CD1c-positive myeloid dendritic cell (primary cell): ENCODE data around the gene DCUN1D2.
"Not testable (repeated sequence)": the region's sequence is repeated elsewhere in the genome, so short reads cannot be mapped to it uniquely, and the experiment has no call there.

Experiments used
- DNase-seq: peaks from one replicate; pipeline ENCODE4 v3.0.0-alpha.2; 2016; ENCODE audit errors: extremely low spot score

Gene DCUN1D2

GRCh38 chr13:113490496-113491417 is at the start of gene DCUN1D2:
TSS of gene DCUN1D2 (minus strand) at chr13:113490711. CDS start at chr13:113490669, 42 bp downstream.
- peak; percentile 90 for DNase-seq

GRCh38 chr13:113539822-113540221 is 49.3 kb upstream of the DCUN1D2 start:
- DNase-seq: no peak

GRCh38 chr13:113539176-113539575 is 48.7 kb upstream of the DCUN1D2 start:
- DNase-seq: no peak

- DNase-seq: no peak
These were observed 48.2 kb upstream of the DCUN1D2 start for GRCh38 chr13:113538689-113539058.

DNA sequence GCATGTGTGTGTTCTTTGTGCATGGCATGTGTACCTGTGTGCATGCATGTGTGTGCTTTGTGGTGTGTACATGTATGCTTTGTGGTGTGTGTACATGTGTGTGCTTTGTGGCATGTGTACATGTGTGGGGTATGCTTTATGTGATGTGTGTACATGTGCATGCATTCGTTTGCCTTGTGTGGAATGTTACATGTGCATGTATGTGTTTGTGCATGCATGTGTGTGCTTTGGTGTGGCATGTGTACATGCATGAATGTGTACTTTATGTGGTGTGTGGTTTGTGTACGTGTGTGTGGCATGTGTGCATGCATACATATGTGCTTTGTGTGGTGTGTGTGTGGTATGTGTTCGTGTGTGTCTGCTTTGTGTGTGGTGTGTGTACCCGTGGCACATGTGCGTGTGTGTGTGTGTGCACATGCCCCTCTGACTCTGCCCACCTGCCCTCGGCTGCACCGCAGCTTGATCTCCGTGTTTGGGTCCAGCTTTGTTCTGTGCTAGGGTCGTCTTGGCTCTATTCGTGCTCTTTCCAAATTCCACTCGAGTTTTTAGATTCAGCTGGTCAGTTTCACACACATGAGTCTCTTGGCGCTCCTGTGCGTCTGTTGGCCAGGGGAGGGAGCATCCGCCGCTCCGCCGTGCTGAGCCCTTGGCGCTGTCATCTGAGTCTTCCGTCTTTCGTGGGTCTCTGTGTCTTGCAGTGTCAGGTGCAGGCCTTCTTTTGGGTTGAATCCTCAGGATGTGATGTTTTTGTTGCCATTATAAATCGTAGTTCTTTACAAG is 47.6 kb upstream of the DCUN1D2 start:
- DNase-seq: no peak

DNA sequence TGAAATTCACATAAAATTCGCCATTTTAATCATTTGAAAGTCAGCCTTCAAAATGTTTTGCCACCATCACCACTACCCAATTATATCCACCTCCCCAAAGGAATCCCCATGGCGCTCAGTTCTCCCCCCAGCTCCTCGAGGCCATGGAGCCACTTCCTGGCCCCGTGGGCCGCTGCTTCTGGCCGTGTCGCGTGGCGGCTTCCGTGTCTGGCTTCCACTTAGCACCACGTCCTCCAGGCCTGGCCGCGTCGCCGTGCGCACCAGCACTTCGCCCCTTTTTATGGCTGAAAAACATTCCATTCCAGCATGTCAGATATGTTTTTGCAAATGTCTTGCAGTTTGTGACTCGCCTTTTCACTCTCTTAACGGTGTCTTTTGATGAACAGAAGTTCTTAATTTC is 46.7 kb upstream of the DCUN1D2 start:
- no peak for DNase-seq

DNA sequence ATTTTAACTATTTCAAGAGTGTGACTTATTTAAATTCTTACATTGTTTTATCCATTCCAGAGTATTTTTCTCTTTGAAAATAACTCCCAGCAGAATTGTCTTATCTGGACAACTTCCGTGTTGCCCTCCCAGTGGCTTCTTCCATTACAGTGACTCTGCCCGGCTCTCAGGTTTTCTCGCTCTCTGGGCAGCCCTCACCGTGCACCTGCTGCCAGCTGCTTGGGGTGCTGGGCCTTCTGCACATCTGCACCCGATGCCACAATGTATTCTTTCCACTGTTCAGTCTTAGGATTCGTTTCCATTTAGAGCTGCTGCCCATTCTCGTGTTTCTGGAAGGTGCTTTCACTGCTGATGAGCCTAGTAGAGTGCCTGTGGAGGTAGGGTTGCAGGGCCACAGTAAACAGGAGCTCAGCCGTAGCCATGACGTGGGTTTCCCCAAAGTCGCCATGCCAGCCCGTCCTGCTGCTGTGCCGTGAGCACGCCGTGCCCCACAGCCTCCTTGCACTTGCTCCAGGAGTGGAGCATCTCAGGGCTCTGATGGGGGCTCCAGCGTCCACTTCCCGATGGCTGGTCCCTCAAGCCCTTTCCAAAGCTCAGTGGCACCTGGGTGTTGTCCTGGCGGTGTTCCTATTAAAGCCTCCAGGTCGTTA is 46.1 kb upstream of the DCUN1D2 start:
- no peak for DNase-seq

DNA sequence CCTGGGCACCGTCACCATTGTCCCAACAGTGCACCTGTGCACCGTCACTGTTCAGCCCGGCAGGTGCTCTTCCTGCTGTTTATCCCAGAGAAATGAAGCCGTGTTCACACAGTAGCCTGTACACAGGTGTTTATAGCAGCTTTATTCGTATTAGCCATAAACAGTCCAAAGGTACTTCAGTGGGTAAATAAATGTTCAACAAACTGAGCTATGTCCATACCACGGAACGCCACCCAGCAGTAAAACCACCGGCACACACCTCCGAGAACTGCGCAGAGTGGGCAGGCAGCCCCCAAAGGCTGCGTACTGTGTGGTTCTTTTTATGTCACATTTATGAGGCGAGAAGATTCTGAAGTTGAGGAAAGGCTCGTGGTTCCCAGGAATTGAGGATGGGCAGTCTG is 44.9 kb upstream of the DCUN1D2 start:
- DNase-seq: no peak

GRCh38 chr13:113534236-113534860 is 43.8 kb upstream of the DCUN1D2 start:
- DNase-seq: no peak

DNA sequence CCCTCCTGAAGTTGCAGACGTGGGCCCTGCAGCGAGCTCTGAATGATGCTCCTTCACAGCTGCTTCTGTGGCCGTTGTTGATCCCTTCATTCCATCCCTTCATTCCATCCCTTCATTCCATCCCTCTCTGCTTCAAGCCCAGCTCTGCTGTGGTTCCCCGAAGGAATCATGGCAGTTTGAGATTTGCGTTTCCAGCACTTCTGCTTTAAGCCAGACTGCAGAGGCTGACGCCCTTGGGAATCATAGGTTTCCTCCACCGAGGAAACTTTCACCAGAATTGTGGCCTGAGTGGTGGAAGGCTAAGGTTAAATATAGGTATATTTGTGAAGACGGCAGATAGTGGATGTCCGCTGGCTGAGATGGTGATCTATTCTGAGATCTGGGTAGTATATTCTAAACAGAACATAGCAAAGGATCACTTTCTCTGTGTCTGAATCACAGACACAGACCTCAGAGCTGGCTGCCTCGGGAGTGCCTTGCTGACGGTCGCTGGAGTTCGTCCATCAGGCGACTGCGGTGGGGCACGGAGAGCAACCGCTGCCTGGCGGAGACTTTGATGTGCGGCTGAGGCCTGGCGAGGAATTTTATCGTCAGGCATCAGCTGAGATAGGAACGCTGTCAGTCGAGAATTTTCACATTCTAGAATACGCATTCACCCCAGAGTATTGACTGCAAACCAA is 42.8 kb upstream of the DCUN1D2 start:
- no peak for DNase-seq

- DNase-seq: no peak
These were observed 41.8 kb upstream of the DCUN1D2 start for GRCh38 chr13:113532156-113532806.

- DNase-seq: no peak
These were observed 40.7 kb upstream of the DCUN1D2 start for GRCh38 chr13:113531041-113531873.

DNA sequence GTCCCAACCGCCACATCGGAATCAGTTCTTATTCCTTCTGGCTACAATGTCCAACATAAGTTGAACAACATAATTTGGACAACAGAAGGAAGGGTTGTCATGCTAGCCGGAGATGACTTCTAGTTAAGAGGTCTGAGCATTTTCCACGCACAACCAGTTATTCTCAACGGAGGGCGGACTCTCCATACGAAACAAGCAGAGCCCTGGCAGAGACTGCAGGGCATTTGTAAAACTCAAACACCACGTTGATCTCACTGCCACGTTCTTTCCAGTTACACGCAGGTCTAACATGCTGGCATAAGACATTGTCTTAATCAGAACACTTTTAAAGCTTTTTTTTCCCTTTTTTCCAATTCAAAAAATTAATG is 38.3 kb upstream of the DCUN1D2 start:
- no peak for DNase-seq

DNA sequence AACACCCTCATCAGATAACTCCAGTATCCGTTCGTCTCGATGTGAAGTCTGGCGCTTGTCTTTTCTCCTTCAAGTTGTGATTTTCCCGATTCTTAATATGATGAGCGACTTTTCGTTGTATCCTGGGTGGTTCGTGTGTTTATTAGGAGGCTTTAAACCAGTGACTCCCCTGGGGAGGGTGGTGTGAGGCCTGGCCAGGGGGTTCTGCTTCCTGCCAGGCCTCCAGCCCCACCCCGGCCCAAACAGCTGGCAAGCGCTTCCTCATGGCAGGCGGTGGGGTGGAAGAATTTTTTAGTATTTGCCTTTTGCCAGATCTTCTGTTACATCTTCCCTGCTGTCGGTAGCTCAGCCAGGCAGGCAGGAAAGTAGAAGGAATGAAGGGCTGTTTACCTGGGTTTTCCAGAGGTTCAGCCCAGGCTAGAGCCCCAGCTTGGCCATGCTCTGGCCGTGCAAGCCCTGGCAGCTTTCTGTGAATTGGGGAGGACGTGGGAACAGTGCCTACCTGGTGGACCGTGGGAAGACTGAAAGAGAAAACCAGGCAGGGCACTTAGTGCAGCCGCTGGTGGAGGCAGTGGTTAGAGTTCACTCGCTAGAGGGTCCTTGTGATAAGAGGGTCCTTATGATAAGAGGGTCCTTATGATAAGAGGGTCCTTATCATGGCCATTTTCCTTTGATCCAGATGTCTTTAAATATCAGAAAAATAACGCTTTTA is 37.7 kb upstream of the DCUN1D2 start:
- DNase-seq: no peak

DNA sequence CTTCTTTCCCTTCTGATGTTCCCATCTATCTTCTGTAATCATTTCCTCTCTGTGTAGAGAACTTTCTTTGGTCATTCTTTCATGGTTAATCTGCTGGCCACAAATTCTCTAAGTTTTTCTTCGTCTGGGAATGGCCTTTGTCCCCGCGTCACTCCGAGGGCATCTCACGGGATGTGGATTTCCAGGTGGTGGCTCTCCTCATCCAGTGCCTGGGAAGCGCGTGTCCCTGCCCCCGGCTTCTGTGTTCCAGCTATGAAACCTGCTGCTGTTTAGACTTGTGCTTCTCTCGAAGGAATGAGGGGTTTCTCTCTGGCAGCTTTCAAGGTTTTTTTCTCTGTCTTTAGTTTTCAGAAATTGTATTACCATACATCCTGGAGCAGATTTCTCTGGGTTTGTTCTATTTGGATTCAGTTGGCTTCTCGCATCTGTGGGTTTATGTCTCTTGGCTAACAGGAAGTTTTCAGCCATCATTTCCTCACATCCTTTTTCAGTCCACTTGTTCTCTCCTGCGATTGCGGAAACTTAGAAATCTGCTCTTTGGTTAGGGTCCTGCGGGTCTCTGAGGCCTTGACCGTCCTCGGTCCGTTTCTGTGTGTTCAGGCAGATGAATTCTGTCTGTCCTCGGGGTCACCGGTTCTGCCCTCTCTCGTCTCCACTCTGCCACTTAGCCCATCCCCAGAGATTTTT is 36.9 kb upstream of the DCUN1D2 start:
- no peak for DNase-seq

DNA sequence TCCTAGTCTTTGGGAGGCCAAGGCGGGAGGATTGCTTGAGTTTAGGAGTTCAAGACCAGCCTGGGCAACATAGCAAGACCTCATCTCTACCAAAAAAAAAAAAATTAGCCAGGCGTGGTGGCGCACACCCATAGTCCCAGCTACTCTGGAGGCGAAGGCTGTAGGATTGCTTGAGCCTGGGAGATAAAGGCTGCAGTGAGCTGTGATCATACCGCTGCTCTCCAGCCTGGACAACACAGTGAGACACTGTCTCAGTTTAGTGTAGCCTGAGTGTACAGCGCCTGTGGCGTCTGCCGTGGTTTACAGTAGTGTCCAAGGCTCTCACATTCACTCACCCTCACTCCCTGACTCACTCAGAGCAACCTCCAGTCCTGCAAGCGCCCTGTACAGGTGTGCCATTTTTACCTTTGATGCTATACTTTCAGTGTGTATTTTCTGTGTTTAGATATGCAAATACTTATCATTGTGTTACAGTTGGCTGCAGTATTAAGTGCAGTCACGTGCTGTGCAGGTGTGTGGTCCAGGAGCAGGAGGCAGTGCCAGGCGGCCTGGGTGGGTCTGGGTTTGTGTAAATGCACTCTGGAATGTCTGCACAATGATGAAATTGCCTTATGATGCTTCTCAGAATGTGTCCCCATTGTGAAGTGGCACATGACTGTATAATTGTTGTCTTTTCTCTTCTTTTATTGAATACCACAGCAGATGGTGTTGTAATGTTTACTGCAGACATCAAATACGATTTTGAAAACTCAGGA is 36.1 kb upstream of the DCUN1D2 start:
- no peak for DNase-seq

GRCh38 chr13:113522438-113522837 is 31.9 kb upstream of the DCUN1D2 start:
- DNase-seq: not testable (repeated sequence)

DNA sequence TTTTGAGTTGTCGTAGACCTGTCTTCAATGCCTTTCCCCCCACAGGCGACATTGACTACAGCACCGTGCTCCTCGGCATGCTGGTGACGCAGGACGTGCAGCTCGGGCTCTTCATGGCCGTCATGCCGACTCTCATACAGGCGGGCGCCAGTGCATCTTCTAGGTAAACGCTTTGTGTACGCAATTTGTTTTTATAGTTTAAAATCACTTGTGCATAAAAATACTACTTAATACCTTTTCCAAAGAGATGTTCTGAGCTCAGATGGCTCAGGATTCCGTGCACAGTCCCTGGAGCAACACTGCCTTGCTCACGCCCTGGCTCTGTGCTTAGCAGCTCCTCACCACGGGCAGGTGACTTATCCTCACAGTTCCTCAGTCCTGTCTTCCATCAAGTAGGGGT is 30.1 kb upstream of the DCUN1D2 start:
- no peak for DNase-seq
